H1 (cell line): Measurements from ENCODE around the gene SHLD3. TPM values are rescaled to one million over a fixed set of nuclear protein-coding genes. Genes with fewer than 3 reads are reported as not detected.

Source experiments
- CTCF ChIA-PET: fragments of 300-600 bp; sonication (Branson Sonifier 250); formaldehyde crosslinking; loops from one replicate; lab custom pipeline; 2021; ENCODE audit not compliant: partially characterized antibody; lab: Charles Lee
- POLR2A ChIA-PET: fragments of 300-600 bp; sonication (Branson Sonifier 250); formaldehyde crosslinking; loops from one replicate; lab custom pipeline; 2021; ENCODE audit warnings: inconsistent platforms; ENCODE audit not compliant: partially characterized antibody; lab: Charles Lee
- DNase-seq, 2 experiments: peaks; one replicate each; pipeline versions ENCODE4 v3.0.0 to v3.0.0-alpha.2; 2010 to 2022; ENCODE audit warnings: low spot score in 2 of 2, low read depth in 1 of 2, mixed read lengths in 1 of 2
- FAIRE-seq: peaks from 2 replicates; lab custom pipeline; 2011; peaks lifted over from hg19 to GRCh38; lab: Jason Lieb, UNC
- H2AFZ ChIP-seq: 2 replicates; pipeline ENCODE4 v1.8.1; 2012; ENCODE audit warnings: low read length, inconsistent platforms
- H2AK5ac ChIP-seq: 2 replicates; pipeline ENCODE4 v1.6.1; 2013; ENCODE audit warnings: low read depth, low read length
- H2BK120ac ChIP-seq: replicated peaks from 2 replicates; pipeline ENCODE3; 2013; ENCODE audit warnings: low read depth, low read length, inconsistent platforms
- H2BK12ac ChIP-seq: 2 replicates; pipeline ENCODE4 v1.6.1; 2013; ENCODE audit warnings: low read depth, low read length
- H2BK15ac ChIP-seq: 2 replicates; pipeline ENCODE4 v1.6.1; 2013; ENCODE audit warnings: low read length
- H2BK20ac ChIP-seq: 2 replicates; pipeline ENCODE4 v1.6.1; 2013; ENCODE audit warnings: low read length
- H2BK5ac ChIP-seq: 2 replicates; pipeline ENCODE4 v1.6.1; 2013; ENCODE audit warnings: low read depth, low read length
- H3K14ac ChIP-seq: 2 replicates; pipeline ENCODE4 v1.6.1; 2013; ENCODE audit warnings: inconsistent platforms; ENCODE audit not compliant: insufficient read length
- H3K18ac ChIP-seq: 2 replicates; pipeline ENCODE4 v1.6.1; 2013; ENCODE audit warnings: low read length; ENCODE audit errors: extremely low read depth
- H3K23ac ChIP-seq: 2 replicates; pipeline ENCODE4 v1.6.1; 2013; ENCODE audit warnings: inconsistent platforms; ENCODE audit not compliant: insufficient read length
- H3K23me2 ChIP-seq: 2 replicates; pipeline ENCODE4 v1.6.1; 2013; ENCODE audit warnings: low read depth, low read length
- H3K27ac ChIP-seq: 2 replicates; pipeline ENCODE4 v1.6.1; 2011; ENCODE audit warnings: low read depth, low read length, inconsistent platforms
- H3K27me3 ChIP-seq, 4 experiments: replicated peaks in 1 of 4; 1 replicate in 1 of 4; 2 replicates in 3 of 4; pipeline versions ENCODE4 v1.6.1 to v1.8.1; 2011 to 2013; ENCODE audit warnings: low read length in 3 of 4, mild to moderate bottlenecking in 3 of 4, inconsistent platforms in 2 of 4, mixed read lengths in 2 of 4, moderate library complexity in 1 of 4; ENCODE audit not compliant: control insufficient read depth in 3 of 4, insufficient read depth in 3 of 4; ENCODE audit errors: extremely low read depth in 1 of 4
- H3K36me3 ChIP-seq, 4 experiments: 2 replicates each; pipeline versions ENCODE4 v1.6.1 to v1.8.1; 2011 to 2013; ENCODE audit warnings: mild to moderate bottlenecking in 4 of 4, low read length in 3 of 4, moderate library complexity in 2 of 4, control low read depth in 1 of 4, inconsistent platforms in 1 of 4; ENCODE audit not compliant: insufficient read depth in 4 of 4, control insufficient read depth in 2 of 4
- H3K4ac ChIP-seq: replicated peaks from 2 replicates; pipeline ENCODE3; 2013; ENCODE audit warnings: low read length, low read depth, mixed read lengths, inconsistent platforms; ENCODE audit not compliant: insufficient read length
- H3K4me1 ChIP-seq, 4 experiments: replicated peaks in 1 of 4; 1 replicate in 1 of 4; 2 replicates in 3 of 4; pipeline versions ENCODE4 v1.6.1 to v1.8.1; 2011 to 2013; ENCODE audit warnings: low read length in 3 of 4, inconsistent platforms in 2 of 4, mixed read lengths in 1 of 4; ENCODE audit not compliant: insufficient read depth in 4 of 4, control insufficient read depth in 3 of 4
- H3K4me2 ChIP-seq, 2 experiments: 2 replicates each; pipeline versions ENCODE4 v1.6.1 to v1.8.1; 2011 to 2013; ENCODE audit warnings: low read depth in 2 of 2, low read length in 2 of 2, control low read depth in 1 of 2, inconsistent platforms in 1 of 2, mild to moderate bottlenecking in 1 of 2; ENCODE audit not compliant: insufficient read depth in 1 of 2
- H3K4me3 ChIP-seq, 4 experiments: fragments of 200-600, 300-600 bp in 1 of 4; sonication (generic), shearing (Covaris generic), sonication (Bioruptor Twin) in 1 of 4; 2 replicates each; pipeline versions ENCODE4 v1.5.1 to v1.8.1; 2011 to 2016; ENCODE audit warnings: low read length in 4 of 4, low read depth in 3 of 4, control low read depth in 2 of 4, inconsistent platforms in 2 of 4, mild to moderate bottlenecking in 2 of 4, mixed read lengths in 1 of 4, moderate library complexity in 1 of 4; ENCODE audit not compliant: insufficient read depth in 2 of 4; ENCODE audit errors: extremely low read depth in 1 of 4
- H3K56ac ChIP-seq: replicated peaks from 2 replicates; pipeline ENCODE3; 2013; ENCODE audit warnings: low read depth, mild to moderate bottlenecking, mixed read lengths, low read length, inconsistent platforms; ENCODE audit not compliant: insufficient read length
- H3K79me1 ChIP-seq: 2 replicates; pipeline ENCODE4 v1.6.1; 2013; ENCODE audit warnings: low read depth, low read length, control low read depth
- H3K79me2 ChIP-seq, 2 experiments: 2 replicates each; pipeline versions ENCODE4 v1.6.1 to v1.8.1; 2012 to 2013; ENCODE audit warnings: low read length in 2 of 2, mild to moderate bottlenecking in 2 of 2, inconsistent platforms in 1 of 2; ENCODE audit not compliant: insufficient read depth in 2 of 2, control insufficient read depth in 1 of 2
- H3K9ac ChIP-seq, 4 experiments: replicated peaks in 1 of 4; 1 replicate in 1 of 4; 2 replicates in 3 of 4; pipeline versions ENCODE4 v1.6.1 to v1.8.1; 2011 to 2013; ENCODE audit warnings: low read depth in 3 of 4, low read length in 3 of 4, control low read depth in 2 of 4, mild to moderate bottlenecking in 2 of 4, moderate library complexity in 2 of 4, inconsistent platforms in 1 of 4; ENCODE audit errors: extremely low read depth in 1 of 4
- H3K9me3 ChIP-seq, 2 experiments: 2 replicates each; pipeline versions ENCODE4 v1.6.1 to v1.8.1; 2012 to 2013; ENCODE audit warnings: mild to moderate bottlenecking in 2 of 2, moderate library complexity in 2 of 2, control low read depth in 1 of 2, inconsistent platforms in 1 of 2, low read depth in 1 of 2, low read length in 1 of 2, mixed read lengths in 1 of 2; ENCODE audit not compliant: insufficient read depth in 2 of 2
- H4K20me1 ChIP-seq, 2 experiments: replicated peaks in 1 of 2; 2 replicates each; pipeline versions ENCODE3 to v1.8.1; 2011 to 2013; ENCODE audit warnings: inconsistent platforms in 2 of 2, low read length in 2 of 2, mild to moderate bottlenecking in 1 of 2; ENCODE audit not compliant: insufficient read depth in 2 of 2, control insufficient read depth in 1 of 2
- H4K5ac ChIP-seq: 2 replicates; pipeline ENCODE4 v1.6.1; 2013; ENCODE audit warnings: low read length, low read depth, mixed read lengths, inconsistent platforms; ENCODE audit not compliant: insufficient read length
- H4K8ac ChIP-seq: 2 replicates; pipeline ENCODE4 v1.8.0; 2013; ENCODE audit warnings: mild to moderate bottlenecking, moderate library complexity, low read length, inconsistent platforms; ENCODE audit not compliant: insufficient read depth; ENCODE audit errors: extremely low read depth
- H4K91ac ChIP-seq: replicated peaks from 2 replicates; pipeline ENCODE3; 2013; ENCODE audit warnings: low read length, mixed read lengths, inconsistent platforms; ENCODE audit not compliant: insufficient read length
- ASH2L ChIP-seq: fragments of 200-600, 300-600 bp; sonication (generic); IDR thresholded peaks from one replicate; pipeline ENCODE4 v1.7.1; 2017; ENCODE audit warnings: low read length
- CEBPB ChIP-seq: IDR thresholded peaks from 2 replicates; pipeline ENCODE4 v1.6.1; 2012; ENCODE audit warnings: low read depth, low read length
- HDAC6 ChIP-seq: IDR thresholded peaks from one replicate; pipeline ENCODE4 v1.7.1; 2012; ENCODE audit warnings: low read depth, mild to moderate bottlenecking, inconsistent platforms, low read length, moderate library complexity
- JUN ChIP-seq: IDR thresholded peaks from 2 replicates; pipeline ENCODE4 v1.6.1; 2011; ENCODE audit warnings: low read depth, mild to moderate bottlenecking, improper control_type of control experiment, low read length
- SP2 ChIP-seq: IDR thresholded peaks from 2 replicates; pipeline ENCODE4 v1.6.1; 2012; ENCODE audit warnings: mild to moderate bottlenecking, low read length, inconsistent platforms
- SP4 ChIP-seq: IDR thresholded peaks from 2 replicates; pipeline ENCODE4 v1.6.1; 2012; ENCODE audit warnings: low read length, inconsistent platforms
- TAF7 ChIP-seq: optimal IDR thresholded peaks from 2 replicates; pipeline ENCODE3; 2011; ENCODE audit warnings: low read depth, mild to moderate bottlenecking, inconsistent platforms, low read length, moderate library complexity, borderline replicate concordance
- WGBS, 2 experiments: shearing (Covaris generic) in 1 of 2; methylation state at CpG; one replicate each; pipeline versions ENCODE4 v1.1.6 to v1.1.7; 2013 to 2015; ENCODE audit warnings: low lambda C conversion rate in 2 of 2, mixed read lengths in 2 of 2, inconsistent platforms in 1 of 2, low coverage in 1 of 2, missing lambda C conversion rate in 1 of 2; ENCODE audit not compliant: insufficient replicate concordance in 2 of 2, insufficient coverage in 1 of 2, insufficient read length in 1 of 2; ENCODE audit errors: extremely low coverage in 1 of 2, missing lambda C conversion rate in 1 of 2; 5-methylcytosine and 5-hydroxymethylcytosine counted together
- polyA plus RNA-seq, 7 experiments: library from polyadenylated mRNA; depleted of rRNA in 3 of 7; stranded (reverse) in 5 of 7; unstranded in 2 of 7; fragments of >200 nt in 5 of 7; fragments of 200-250 nt in 2 of 7; gene quantifications; 1 replicate in 5 of 7; 2 replicates in 1 of 7; 4 replicates in 1 of 7; pipeline versions ENCODE4 v1.2.1 to v1.2.3, GENCODE V29; 2011 to 2013; ENCODE audit warnings: missing spikeins in 2 of 7, mixed read lengths in 2 of 7
- total RNA-seq: library from RNA; stranded (reverse); fragmentation: NEBNext Ultra II Directional; extraction: Animal tissue kit (Norgen Biotek cat#: 25700); gene quantifications from 2 replicates; pipeline ENCODE4 v1.2.1, GENCODE V29; 2021
- TF ChIP-seq, protein P1 (sequence below), 3 experiments: IDR thresholded peaks; 1 replicate in 2 of 3; 2 replicates in 1 of 3; pipeline versions ENCODE4 v1.5.1 to v1.6.1; 2011; ENCODE audit warnings: low read length in 3 of 3, mild to moderate bottlenecking in 3 of 3, inconsistent platforms in 2 of 3, low read depth in 1 of 3, moderate library complexity in 1 of 3; ENCODE audit not compliant: insufficient read depth in 1 of 3; ENCODE audit errors: control extremely low read depth in 1 of 3

Gene SHLD3
- total and polyA plus RNA-seq, 2 of the 8 experiments (the other 6 are each of a cell fraction or from before 2014, with no cell fraction given): 1.9 to 3.2 TPM

DNA sequence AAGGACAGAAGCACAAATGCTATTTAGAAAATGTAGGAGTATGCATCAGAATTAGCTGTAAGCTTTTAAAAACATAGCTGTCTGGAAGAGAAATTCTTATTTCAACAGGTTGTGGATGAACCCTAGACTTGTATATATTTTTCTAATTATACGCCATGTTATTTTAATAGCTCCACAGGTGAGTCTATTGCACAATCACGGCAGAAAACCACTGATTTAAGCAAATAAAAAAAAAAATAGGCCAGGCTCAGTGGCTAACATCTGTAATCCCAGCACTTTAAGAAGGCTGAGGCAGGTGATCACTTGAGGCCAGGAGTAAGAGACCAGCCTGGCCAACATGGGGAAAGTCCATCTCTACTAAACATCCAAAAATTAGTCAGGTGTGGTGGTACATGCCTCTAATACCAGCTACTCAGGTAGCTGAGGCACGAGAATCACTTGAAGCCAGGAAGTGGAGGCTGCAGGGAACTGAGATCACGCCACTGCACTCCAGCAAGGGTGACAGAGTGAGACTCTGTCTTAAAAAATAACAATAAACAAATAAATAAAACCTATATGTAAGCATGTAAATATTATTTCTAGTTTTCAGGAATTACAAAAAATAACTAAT lies 12.4 kb upstream of the SHLD3 start:
- no peaks in the 10 kb centered on the region for H3K4me1 ChIP-seq
- H3K56ac ChIP-seq: no peak overlapping the region
- no peaks in the 10 kb centered on the region for H3K9me3 ChIP-seq
- no peaks in the 10 kb centered on the region for H3K79me1 ChIP-seq
- H4K5ac ChIP-seq: no peak overlapping the region
- no peak for TF ChIP-seq JUN
- no peak for TF ChIP-seq HDAC6
- no peak for TF ChIP-seq SP4
- no peak for TF ChIP-seq TAF7
- no peak for TF ChIP-seq ASH2L
- no peak for TF ChIP-seq SP2
- TF ChIP-seq, protein P1, sequence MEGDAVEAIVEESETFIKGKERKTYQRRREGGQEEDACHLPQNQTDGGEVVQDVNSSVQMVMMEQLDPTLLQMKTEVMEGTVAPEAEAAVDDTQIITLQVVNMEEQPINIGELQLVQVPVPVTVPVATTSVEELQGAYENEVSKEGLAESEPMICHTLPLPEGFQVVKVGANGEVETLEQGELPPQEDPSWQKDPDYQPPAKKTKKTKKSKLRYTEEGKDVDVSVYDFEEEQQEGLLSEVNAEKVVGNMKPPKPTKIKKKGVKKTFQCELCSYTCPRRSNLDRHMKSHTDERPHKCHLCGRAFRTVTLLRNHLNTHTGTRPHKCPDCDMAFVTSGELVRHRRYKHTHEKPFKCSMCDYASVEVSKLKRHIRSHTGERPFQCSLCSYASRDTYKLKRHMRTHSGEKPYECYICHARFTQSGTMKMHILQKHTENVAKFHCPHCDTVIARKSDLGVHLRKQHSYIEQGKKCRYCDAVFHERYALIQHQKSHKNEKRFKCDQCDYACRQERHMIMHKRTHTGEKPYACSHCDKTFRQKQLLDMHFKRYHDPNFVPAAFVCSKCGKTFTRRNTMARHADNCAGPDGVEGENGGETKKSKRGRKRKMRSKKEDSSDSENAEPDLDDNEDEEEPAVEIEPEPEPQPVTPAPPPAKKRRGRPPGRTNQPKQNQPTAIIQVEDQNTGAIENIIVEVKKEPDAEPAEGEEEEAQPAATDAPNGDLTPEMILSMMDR (IDR thresholded peaks at IDR 0.05; ENCODE audit: control extremely low read depth in 1 of 3, insufficient read depth in 1 of 3, low read depth in 1 of 3, low read length in 3 of 3): no peak
- peak; percentile 58; the same call in 1 of the 2 replicates for TF ChIP-seq CEBPB
- ChIA-PET CTCF (no interaction called here), POLR2A (interaction anchor here (0.6 to 1.2 kb wide), 4 partner anchors 9 to 518 kb away, joined by 3 to 5 read pairs (median 4); partner anchors contain the start of genes CENPK and PPWD1)
- no peak overlapping the region for H3K23ac ChIP-seq
- H3K9ac ChIP-seq: no peak overlapping the region
- H2BK120ac ChIP-seq: no peak overlapping the region
- H2BK15ac ChIP-seq: no peak overlapping the region
- peaks cover 0 to 29% (median 13%) of the 10 kb centered on the region in 4 experiments; a peak in 4 of 8 replicates for H3K36me3 ChIP-seq
- no peaks in the 10 kb centered on the region for H4K20me1 ChIP-seq
- no peak overlapping the region for H3K4me3 ChIP-seq
- H2BK5ac ChIP-seq: no peak overlapping the region
- no peak overlapping the region for H3K18ac ChIP-seq
- no peak overlapping the region for H2BK12ac ChIP-seq
- H3K4me2 ChIP-seq: no peak overlapping the region
- H3K4ac ChIP-seq: no peak overlapping the region
- DNase-seq: no peak
- no peak overlapping the region for H4K8ac ChIP-seq
- no peaks in the 10 kb centered on the region for H3K23me2 ChIP-seq
- no peak overlapping the region for H2AK5ac ChIP-seq
- no peak overlapping the region for H2AFZ ChIP-seq
- WGBS, 2 experiments: 86% methylated on average over 4 of the region's 4 CpGs; no CpG with 5 or more reads in 1 of the 2 experiments
- 0 out of 4 replicates have a peak, but pooled peaks cover 0 to 4% of the 10 kb centered on the region in 2 experiments for H3K79me2 ChIP-seq
- no peak for FAIRE-seq
- H3K27ac ChIP-seq: no peak overlapping the region
- peaks cover 0 to 2% (median 0%) of the 10 kb centered on the region in 4 experiments; a peak in 1 of 7 replicates for H3K27me3 ChIP-seq
- no peak overlapping the region for H3K14ac ChIP-seq
- H2BK20ac ChIP-seq: no peak overlapping the region
- no peak overlapping the region for H4K91ac ChIP-seq
